ENCODE measurements around the gene CEP97.

DNA sequence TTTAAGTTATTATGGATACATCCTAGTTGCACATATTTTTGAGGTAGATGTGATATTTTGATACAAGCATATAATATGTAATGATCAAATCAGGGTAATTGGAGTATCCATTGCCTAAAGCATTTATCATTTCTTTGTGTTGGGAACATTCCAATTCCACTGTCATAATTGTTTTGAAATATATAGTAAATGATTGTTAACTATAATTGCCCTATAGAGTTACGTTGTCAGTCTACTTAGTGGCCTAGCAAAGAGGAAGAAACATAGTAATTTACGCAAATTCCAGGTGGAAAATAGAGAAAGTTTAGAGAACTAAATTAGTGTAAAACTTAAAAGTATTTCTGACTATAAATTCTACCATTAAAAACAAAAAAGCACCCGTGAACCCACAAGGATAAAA is 79.5 kb downstream of the CEP97 start:
- TF ChIP-seq, protein P1, sequence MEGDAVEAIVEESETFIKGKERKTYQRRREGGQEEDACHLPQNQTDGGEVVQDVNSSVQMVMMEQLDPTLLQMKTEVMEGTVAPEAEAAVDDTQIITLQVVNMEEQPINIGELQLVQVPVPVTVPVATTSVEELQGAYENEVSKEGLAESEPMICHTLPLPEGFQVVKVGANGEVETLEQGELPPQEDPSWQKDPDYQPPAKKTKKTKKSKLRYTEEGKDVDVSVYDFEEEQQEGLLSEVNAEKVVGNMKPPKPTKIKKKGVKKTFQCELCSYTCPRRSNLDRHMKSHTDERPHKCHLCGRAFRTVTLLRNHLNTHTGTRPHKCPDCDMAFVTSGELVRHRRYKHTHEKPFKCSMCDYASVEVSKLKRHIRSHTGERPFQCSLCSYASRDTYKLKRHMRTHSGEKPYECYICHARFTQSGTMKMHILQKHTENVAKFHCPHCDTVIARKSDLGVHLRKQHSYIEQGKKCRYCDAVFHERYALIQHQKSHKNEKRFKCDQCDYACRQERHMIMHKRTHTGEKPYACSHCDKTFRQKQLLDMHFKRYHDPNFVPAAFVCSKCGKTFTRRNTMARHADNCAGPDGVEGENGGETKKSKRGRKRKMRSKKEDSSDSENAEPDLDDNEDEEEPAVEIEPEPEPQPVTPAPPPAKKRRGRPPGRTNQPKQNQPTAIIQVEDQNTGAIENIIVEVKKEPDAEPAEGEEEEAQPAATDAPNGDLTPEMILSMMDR (IDR thresholded peaks at IDR 0.05; ENCODE audit: low read depth, low read length, poor library complexity, severe bottlenecking): no peak
- no peak for TF ChIP-seq EZH2phosphoT487 (IDR thresholded peaks at IDR 0.05; ENCODE audit: borderline replicate concordance, low read length)

Data from DOHH2 (cell line).